ENCODE measurements around the gene TMED5. TPM values are rescaled to one million over a fixed set of nuclear protein-coding genes. Genes with fewer than 3 reads are reported as not detected.

The TMED5 gene
- polyA plus RNA-seq, 1 experiment, result 76.1 TPM

DNA sequence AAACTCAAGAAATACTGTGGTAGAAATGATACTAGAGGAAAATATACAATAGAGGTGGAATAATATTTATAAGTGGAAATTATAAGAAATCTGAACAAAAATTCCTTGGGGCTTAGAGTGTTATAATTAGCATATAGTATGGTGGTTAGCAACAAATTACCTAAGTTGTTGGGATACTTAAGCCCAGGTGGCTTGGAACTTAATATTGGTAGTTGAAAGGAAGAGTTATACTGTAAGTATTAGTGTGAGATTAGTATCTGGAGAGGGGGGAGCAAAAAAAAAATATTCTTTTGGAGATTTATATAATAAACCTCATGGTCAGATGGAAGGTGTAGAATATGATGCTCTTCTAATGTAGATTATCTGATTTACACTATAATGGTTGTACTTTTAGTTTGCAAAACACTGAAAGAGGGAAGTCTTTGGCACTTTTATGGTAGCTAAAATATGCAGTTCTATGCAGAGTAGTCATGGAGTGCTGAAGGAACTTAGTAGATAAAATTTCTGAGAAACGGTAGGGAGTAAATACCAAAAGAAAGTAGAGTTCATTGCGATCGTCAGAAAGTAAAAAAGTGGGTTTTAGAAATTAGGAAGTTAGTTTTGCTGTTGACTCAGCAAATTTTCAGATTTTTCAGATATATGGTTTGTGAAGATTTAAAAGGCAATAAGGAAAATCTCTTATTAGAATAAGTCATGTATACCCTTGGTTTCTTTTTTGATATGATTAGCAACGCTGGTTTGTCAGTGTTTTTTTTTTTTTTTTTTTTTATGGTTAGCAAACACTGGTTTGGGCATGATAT, 55.5 kb downstream of the TMED5 start:
- ChIA-PET POLR2A (no interaction called here), CTCF (no interaction called here)
- H3K9me3 ChIP-seq (ENCODE audit: control insufficient read depth, insufficient read depth, low read length), result no peaks in the 10 kb centered on the region
- no peak overlapping the region for H3K27ac ChIP-seq (ENCODE audit: low read depth, low read length)
- TF ChIP-seq, protein P1, sequence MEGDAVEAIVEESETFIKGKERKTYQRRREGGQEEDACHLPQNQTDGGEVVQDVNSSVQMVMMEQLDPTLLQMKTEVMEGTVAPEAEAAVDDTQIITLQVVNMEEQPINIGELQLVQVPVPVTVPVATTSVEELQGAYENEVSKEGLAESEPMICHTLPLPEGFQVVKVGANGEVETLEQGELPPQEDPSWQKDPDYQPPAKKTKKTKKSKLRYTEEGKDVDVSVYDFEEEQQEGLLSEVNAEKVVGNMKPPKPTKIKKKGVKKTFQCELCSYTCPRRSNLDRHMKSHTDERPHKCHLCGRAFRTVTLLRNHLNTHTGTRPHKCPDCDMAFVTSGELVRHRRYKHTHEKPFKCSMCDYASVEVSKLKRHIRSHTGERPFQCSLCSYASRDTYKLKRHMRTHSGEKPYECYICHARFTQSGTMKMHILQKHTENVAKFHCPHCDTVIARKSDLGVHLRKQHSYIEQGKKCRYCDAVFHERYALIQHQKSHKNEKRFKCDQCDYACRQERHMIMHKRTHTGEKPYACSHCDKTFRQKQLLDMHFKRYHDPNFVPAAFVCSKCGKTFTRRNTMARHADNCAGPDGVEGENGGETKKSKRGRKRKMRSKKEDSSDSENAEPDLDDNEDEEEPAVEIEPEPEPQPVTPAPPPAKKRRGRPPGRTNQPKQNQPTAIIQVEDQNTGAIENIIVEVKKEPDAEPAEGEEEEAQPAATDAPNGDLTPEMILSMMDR (IDR thresholded peaks at IDR 0.05; ENCODE audit: low read depth, low read length), result no peak
- no peak for DNase-seq (ENCODE audit: low read depth, low spot score)
- no peak overlapping the region for H3K4me3 ChIP-seq (ENCODE audit: low read depth, low read length)
- no peaks in the 10 kb centered on the region for H3K27me3 ChIP-seq (ENCODE audit: control insufficient read depth, insufficient read depth, low read length)

DNA sequence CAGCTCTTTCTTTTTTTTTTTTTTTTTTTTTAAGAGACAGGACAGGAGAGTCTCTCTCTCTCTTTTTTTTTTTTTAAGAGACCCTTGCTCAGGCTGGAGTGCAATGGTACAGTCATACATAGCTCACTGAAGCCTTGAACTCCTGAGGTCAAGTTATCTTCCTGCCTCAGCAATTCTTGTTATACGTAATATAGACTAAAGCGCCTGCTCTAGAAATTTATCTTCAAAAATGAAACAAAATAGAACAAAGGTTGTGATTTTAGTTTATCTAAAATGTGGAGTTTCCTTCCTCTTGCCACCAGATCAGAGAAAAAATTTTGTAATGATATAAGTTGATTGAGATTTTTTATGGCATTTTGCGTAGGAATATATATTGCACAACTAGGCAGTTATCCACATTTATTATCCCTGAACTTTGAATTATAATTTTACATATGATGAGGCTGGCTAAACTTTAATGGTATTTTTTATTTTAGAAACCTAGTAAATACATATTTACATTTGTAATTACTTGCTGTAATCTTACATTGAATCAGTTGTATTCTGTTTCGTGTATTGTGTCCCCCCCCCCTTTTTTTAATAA, 56.9 kb downstream of the TMED5 start:
- Histone ChIP-seq H3K27me3 (ENCODE audit: control insufficient read depth, insufficient read depth, low read length) (no peaks in the 10 kb centered on the region), H3K4me3 (ENCODE audit: low read depth, low read length) (no peak overlapping the region), H3K27ac (ENCODE audit: low read depth, low read length) (no peak overlapping the region), H3K9me3 (ENCODE audit: control insufficient read depth, insufficient read depth, low read length) (no peaks in the 10 kb centered on the region)
- TF ChIP-seq, protein P1 (IDR thresholded peaks at IDR 0.05; ENCODE audit: low read depth, low read length), result no peak
- CTCF ChIA-PET, result no interaction called here
- DNase-seq (ENCODE audit: low read depth, low spot score), result no peak
- POLR2A ChIA-PET, result no interaction called here

DNA sequence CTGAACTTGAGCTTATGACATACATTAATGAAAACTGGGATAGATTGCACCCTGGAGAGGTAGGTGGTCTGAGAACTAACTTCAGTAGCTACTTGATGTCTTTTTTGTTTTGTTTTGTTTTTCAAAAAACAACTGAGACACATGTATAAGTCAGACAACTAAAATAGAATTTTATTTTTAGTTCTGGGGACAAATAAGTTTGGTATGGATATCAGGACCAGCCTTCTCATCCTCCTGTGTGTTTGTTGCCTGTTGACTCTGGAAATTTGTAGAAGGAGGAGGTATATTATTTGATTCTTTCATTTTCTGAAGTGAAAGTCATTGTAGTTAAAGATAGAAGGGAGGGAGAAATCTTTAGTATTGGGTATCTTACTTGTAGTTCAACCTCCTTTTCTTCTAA, 59.6 kb downstream of the TMED5 start:
- ChIA-PET CTCF (interaction anchor here (1.6 kb wide), 1 partner anchor 261 kb away, joined by 4 read pairs; no protein-coding TSS in a partner anchor), POLR2A (no interaction called here)
- Histone ChIP-seq H3K9me3 (ENCODE audit: control insufficient read depth, insufficient read depth, low read length) (no peaks in the 10 kb centered on the region), H3K27me3 (ENCODE audit: control insufficient read depth, insufficient read depth, low read length) (no peaks in the 10 kb centered on the region), H3K27ac (ENCODE audit: low read depth, low read length) (no peak overlapping the region), H3K4me3 (ENCODE audit: low read depth, low read length) (no peak overlapping the region)
- DNase-seq (ENCODE audit: low read depth, low spot score), result no peak
- TF ChIP-seq, protein P1 (IDR thresholded peaks at IDR 0.05; ENCODE audit: low read depth, low read length), result no peak

DNA sequence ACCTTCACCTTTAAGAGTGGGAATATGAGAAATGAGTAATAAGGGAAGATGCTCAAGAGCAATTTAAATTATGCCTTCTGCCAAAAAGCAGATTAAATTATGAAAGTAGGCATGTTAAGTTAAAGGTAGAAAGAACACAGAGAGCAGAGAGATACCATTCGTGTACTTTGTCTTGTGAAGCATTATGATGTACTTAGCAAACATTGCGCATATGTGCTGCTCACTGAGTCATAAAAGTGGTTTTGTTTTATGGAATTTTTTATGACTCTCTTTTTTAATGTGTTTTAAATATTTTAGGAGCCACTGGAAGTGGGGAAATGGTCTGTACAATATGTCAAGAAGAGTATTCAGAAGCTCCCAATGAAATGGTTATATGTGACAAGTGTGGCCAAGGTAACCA, 65.8 kb downstream of the TMED5 start:
- Histone ChIP-seq H3K27me3 (ENCODE audit: control insufficient read depth, insufficient read depth, low read length) (no peaks in the 10 kb centered on the region), H3K9me3 (ENCODE audit: control insufficient read depth, insufficient read depth, low read length) (no peaks in the 10 kb centered on the region), H3K27ac (ENCODE audit: low read depth, low read length) (no peak overlapping the region), H3K4me3 (ENCODE audit: low read depth, low read length) (no peak overlapping the region)
- ChIA-PET POLR2A (no interaction called here), CTCF (no interaction called here)
- TF ChIP-seq, protein P1 (IDR thresholded peaks at IDR 0.05; ENCODE audit: low read depth, low read length), result no peak
- DNase-seq (ENCODE audit: low read depth, low spot score), result no peak

DNA sequence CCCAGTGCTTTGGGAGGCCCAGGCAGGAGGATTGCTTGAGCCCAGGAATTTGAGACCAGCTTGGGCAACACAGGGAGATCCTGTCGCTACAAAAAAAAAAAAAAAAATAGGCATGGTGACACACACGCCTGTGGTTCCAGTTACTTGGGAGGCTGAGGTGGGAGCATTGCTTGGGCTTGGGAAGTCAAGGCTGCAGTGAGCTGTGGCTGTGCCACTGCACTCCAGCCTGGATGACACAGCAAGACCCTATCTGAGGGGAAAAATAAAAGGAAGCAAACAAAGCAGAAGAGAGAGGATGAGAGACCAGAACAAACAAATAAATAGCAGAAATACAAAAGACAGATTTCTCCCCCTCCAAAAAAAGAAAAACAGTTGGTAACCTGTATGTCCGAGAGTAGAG, 67.1 kb downstream of the TMED5 start:
- TF ChIP-seq, protein P1 (IDR thresholded peaks at IDR 0.05; ENCODE audit: low read depth, low read length), result no peak
- POLR2A ChIA-PET, result no interaction called here

More for the DNA sequence above, 67.1 kb downstream of the TMED5 start:
- Histone ChIP-seq H3K4me3 (ENCODE audit: low read depth, low read length) (no peak overlapping the region), H3K27ac (ENCODE audit: low read depth, low read length) (no peak overlapping the region), H3K9me3 (ENCODE audit: control insufficient read depth, insufficient read depth, low read length) (no peaks in the 10 kb centered on the region), H3K27me3 (ENCODE audit: control insufficient read depth, insufficient read depth, low read length) (no peaks in the 10 kb centered on the region)
- DNase-seq (ENCODE audit: low read depth, low spot score), result no peak
- CTCF ChIA-PET, result no interaction called here

Data from AG04450 (cell line).